Lower leg skin (tissue), 3 donors: Measurements from ENCODE around the gene IFNE.

Source experiments
- POLR2A ChIP-seq, 2 donors: fragments of 450-650 bp; IDR thresholded peaks; one replicate each; pipeline ENCODE4 v1.6.1; 2016 to 2017; ENCODE audit warnings: antibody characterized with exemption in 2 of 2, mild to moderate bottlenecking in 1 of 2, moderate library complexity in 1 of 2
- TF ChIP-seq, protein P1 (sequence below), 3 donors: fragments of 450-650 bp; IDR thresholded peaks; one replicate each; pipeline ENCODE4 v1.5.1; 2016; ENCODE audit warnings: antibody characterized with exemption in 3 of 3, mild to moderate bottlenecking in 3 of 3, moderate library complexity in 2 of 3

DNA sequence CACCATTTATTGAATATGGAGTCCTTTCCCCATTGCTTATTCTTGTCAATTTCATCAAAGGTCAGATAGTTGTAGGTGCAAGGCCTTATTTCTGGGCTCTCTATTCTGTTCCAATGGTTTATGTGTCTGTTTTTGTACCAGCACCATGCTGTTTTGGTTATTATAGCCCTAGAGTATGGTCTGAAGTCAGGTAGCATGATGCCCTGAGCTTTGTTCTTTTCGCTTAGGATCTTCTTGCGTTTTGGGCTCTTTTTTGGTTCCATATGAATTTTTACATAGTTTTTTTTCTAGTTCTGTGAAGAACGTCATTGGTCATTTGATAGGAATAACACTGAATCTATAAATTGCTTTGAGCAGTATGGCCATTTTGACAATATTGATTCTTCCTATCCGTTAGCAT lies 40.2 kb upstream of the IFNE start:
- TF ChIP-seq, protein P1, sequence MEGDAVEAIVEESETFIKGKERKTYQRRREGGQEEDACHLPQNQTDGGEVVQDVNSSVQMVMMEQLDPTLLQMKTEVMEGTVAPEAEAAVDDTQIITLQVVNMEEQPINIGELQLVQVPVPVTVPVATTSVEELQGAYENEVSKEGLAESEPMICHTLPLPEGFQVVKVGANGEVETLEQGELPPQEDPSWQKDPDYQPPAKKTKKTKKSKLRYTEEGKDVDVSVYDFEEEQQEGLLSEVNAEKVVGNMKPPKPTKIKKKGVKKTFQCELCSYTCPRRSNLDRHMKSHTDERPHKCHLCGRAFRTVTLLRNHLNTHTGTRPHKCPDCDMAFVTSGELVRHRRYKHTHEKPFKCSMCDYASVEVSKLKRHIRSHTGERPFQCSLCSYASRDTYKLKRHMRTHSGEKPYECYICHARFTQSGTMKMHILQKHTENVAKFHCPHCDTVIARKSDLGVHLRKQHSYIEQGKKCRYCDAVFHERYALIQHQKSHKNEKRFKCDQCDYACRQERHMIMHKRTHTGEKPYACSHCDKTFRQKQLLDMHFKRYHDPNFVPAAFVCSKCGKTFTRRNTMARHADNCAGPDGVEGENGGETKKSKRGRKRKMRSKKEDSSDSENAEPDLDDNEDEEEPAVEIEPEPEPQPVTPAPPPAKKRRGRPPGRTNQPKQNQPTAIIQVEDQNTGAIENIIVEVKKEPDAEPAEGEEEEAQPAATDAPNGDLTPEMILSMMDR (IDR thresholded peaks at IDR 0.05) = no peak
- TF ChIP-seq POLR2A (IDR thresholded peaks at IDR 0.05) = no peak
